Measurements from ENCODE around the gene CCDC70. TPM values are rescaled to one million over a fixed set of nuclear protein-coding genes. Genes with fewer than 3 reads are reported as not detected.

The CCDC70 gene
- total RNA-seq, 2 experiments from 2014 or later = not detected

DNA sequence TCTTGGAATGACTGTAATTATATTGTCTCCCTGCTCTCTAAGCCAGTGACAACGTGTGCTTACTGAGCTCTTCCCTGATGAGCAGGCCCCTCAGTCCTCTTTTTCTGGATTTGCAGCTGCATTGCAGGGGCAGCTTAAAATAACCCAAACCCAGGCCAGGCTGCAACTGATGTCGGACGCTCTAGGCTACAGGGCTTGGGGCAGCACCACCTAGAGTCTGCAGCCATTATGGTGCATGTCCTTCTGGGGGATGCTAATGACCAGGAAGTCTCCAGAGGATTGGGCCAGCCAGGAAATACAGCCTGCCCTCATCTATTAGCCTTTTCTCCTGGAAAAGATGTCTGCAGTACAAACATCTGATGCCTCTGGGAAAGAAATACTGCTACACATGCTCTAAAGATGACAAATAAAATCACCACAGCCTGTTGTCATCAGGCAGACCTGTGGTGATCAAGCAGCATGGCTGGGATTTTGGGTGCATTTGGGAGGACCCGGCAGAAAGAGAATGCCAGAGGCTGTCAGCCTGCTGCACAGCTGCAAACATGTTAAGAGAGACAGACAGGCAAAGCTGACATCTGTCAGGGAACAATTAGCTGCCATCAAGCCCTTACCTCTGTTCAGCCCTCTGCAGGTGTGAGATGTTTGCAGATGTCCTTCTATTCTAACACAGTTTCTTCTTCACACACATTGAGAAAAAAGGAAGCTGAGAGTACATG, 51.8 kb downstream of the CCDC70 start:
- ChIA-PET CTCF (interaction anchor here (0.7 to 1.8 kb wide), 4 partner anchors 10 to 88 kb away, joined by 3 to 4 read pairs (median 3); no protein-coding TSS in a partner anchor), POLR2A (no interaction called here)
- Mint-ChIP-seq H3K9me3 (no peaks in the 10 kb centered on the region), H3K27me3 (peaks cover 12% of the 10 kb centered on the region), H3K4me1 (ENCODE audit: low read depth) (peaks cover 18% of the 10 kb centered on the region), H3K4me3 (no peak overlapping the region), H3K36me3 (no peaks in the 10 kb centered on the region), H3K27ac (no peak overlapping the region)
- no peak for DNase-seq
- intact Hi-C loops (cut with micrococcal nuclease) = no loop called here

DNA sequence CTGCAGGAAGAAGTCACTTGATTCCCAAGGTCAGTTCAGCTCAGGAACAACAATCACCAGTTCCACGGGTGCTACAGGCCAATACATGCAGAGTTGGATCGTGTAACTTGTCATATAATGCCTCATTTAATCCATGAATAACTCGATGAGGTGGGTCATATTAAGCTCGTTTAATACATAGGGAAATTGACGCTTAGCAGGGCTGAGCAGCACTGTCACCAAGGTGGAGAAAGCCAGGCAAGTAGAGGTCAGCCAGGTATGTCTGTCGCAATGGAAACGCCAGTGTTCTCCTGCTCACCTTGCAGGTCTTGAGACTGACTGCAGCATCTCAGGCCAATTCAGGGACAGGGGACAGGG, 52.3 kb downstream of the CCDC70 start:
- ChIA-PET CTCF (interaction anchor here (0.7 to 1.8 kb wide), 3 partner anchors 9 to 87 kb away, joined by 3 to 4 read pairs (median 3); no protein-coding TSS in a partner anchor), POLR2A (no interaction called here)
- peaks cover 13% of the 10 kb centered on the region for H3K4me1 Mint-ChIP-seq (ENCODE audit: low read depth)
- no peak for DNase-seq
- no peaks in the 10 kb centered on the region for H3K36me3 Mint-ChIP-seq
- H3K4me3 Mint-ChIP-seq = no peak overlapping the region
- H3K9me3 Mint-ChIP-seq = no peaks in the 10 kb centered on the region
- H3K27me3 Mint-ChIP-seq = peaks cover 12% of the 10 kb centered on the region
- H3K27ac Mint-ChIP-seq = no peak overlapping the region
- intact Hi-C loops (cut with micrococcal nuclease) = no loop called here

Other genes with a start within 250 kb of the CCDC70 start
- gene DHRS12, start 57.8 kb upstream of the CCDC70 start, total RNA-seq = 1 to 10 TPM; 6.7 to 7.0 TPM
- gene TMEM272, start 16.8 kb upstream of the CCDC70 start, total RNA-seq = under 1 TPM; 0.10 to 0.31 TPM
- gene ATP7B, start 149.5 kb downstream of the CCDC70 start, total RNA-seq = 1 to 10 TPM in 1 of 2 experiments, under 1 TPM in 1; 0.86 to 1.5 TPM
- 10 to 100 TPM; 19.0 to 19.5 TPM for gene ALG11, start 150.4 kb downstream of the CCDC70 start, total RNA-seq
- 1 to 10 TPM; 6.2 to 6.6 TPM for gene UTP14C, start 162.7 kb downstream of the CCDC70 start, total RNA-seq

Data from activated CD4-positive, alpha-beta memory T cell treated with anti-CD3 and anti-CD28 coated beads for 36 hours (primary cell).